NCI-H345 treated with DMSO at 0.1 percent for 48 hours (cell line): ENCODE measurements around the gene TAF10.

ENCODE experiments used
- DNase-seq: peaks from one replicate; lab custom pipeline; 2025; ENCODE audit not compliant: unreplicated experiment; lab: John Stamatoyannopoulos, UW

TAF10 gene

DNA sequence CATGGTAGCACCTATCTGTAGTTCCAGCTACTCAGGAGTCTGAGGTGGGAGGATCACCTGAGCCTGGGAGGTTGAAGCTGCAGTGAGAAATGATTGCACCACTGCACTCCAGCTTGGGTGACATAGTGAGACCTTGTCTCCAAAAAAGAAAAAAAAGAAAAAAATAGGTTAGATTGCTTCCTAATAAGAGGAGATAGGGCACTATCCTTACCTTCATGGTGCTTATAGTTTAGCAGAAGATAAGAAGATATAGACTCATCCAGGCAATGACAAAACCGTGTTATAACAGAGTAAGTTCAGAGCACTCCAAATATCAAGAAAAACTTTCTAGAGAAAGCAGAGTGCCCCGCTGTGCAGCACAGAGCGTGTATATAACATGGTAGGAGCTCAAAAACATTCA lies 50.7 kb downstream of the TAF10 start:
- DNase-seq, result no peak
